Islet precursor cell (in vitro differentiated cells): Measurements from ENCODE around the gene GATB.

Source experiments
- DNase-seq: peaks from one replicate; pipeline ENCODE4 v3.0.0-alpha.2; 2018

Gene GATB

DNA sequence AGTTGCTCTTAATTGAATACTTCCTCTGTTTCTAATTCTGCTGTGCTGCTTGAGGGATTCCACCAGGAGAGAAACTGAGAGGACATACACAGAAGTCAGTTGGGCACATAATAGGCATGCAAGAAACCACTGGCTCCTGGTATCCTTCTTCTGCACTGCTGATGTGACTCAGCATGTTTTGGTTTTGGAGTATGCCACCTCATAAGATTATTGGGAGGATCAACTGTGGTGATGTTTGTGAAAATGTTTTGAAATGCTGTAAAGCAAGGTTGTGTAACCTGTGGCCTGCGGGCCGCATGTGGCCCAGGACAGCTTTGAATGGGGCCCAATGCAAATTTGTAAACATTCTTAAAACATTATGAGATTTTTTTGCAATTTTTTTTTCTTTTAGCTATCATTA lies 119.6 kb downstream of the GATB start:
- DNase-seq: no peak

DNA sequence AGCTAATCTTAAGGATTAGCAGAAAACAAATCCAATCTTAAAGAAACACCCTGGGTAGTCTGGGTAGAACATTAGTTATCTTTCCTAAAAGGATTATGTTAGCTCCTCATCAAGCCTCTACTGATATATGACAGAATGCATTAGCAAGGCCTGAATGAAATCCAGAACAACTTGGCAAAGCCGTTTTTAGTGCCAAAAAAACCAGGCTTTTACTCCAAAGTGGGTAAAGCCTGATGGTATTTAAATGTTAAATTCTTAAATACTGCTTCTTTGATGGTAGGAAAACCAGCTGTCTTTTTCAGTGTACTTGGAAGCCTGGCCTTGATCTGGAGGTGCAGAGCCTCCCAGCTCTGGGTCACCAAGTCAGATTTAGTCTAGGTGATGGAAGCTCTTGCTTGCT lies 120.4 kb downstream of the GATB start:
- DNase-seq: no peak

DNA sequence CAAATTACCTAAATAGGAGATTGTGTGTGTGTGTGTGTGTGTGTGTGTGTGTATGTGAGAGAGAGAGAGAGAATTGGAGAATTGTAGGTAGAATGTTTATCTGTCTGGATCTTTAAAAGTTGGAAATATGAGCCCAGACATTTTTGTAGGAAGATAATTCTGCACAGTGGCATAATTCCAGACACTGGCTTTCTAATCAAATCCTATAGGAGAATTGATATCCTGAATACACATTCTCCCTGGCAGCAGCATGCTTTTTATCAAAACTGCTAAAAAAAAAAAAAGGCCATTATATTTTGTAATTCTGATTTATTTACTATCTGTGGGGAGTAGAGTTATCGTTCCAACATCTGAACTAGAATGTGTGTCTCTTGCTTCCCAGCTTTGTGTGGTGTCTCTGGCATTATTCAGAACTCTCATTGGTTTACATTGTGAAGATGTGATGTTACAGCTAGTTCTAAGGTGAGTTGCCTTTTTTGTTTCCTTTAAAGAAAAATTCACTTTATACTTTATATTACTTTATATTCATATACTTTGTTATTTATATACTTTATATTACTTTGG lies 122.4 kb downstream of the GATB start:
- DNase-seq: no peak

DNA sequence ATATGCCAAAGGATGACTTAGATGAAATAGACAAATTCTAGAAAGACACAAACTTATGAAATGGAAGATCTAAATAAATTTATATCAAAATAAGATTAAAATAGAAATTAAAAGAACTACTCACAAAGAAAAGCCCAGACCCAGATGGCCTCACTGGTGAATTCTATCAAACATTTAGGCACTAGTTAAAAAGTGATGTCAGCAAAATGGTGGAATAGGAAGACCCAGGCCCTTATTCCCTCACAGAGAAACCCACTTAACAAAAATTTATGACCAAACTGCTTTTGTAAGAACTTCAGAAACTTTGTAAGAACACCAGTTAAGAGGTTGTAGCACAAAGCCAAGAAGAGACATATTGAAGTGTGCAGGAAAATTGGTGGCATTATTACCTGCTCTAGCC lies 129.5 kb downstream of the GATB start:
- DNase-seq: no peak

DNA sequence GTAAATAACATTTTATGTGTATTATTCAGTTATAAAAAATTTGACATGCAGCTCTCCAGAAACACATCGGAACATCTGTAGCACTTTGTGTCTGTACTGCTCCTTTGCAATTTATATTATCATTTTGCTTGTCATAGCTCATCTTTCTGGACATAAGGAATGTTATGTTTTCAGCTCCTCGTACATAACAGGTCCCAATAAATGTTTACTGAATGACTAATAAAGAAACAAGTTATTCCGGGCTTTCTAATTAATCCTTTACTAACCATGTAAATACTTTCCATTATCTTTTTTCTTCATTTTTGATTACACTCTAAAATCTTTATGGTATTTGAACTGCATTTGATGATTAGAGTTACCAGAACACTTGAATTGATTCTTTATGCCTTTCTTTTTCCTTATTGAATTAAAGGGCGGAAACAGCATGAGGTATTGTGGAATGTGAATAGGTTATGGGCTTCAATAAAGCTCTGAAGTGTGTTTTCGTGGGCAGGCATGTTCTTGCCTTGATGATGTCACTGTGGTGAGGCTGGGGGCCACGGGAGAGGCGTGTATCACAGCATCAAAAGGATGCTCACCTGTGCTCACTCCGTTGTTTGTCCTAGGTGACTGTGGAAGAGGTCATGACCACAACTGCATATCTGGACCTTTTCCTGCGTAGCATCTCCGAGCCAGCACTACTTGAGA lies 131.6 kb downstream of the GATB start:
- no peak for DNase-seq

DNA sequence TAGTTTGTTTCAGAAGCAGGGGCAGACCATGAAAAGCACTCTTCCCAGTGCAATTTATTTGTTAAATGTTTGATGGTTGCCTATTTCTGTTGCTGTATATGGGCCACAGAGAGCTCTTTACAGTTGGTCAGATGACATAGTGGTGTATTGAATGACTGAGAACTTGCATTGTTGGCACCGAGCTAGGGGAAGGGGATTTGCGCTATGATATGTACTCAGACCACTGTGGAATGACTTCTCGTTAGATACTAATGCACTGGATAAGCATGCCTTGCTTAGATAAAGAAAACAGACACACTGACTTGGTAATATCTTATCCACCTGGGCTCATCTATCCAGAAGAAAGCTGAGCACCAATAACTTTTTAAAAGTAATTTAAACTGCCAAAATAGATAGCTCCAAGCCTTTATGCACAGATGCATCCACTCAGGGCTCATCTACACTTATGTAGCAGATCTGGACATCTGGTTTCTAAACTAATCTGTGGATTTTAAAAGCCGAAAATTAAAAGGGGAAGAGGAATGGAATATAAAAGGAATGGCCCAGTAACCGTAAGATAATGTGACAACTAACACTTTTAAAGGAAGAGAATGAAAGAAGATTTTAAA lies 132.7 kb downstream of the GATB start:
- no peak for DNase-seq

DNA sequence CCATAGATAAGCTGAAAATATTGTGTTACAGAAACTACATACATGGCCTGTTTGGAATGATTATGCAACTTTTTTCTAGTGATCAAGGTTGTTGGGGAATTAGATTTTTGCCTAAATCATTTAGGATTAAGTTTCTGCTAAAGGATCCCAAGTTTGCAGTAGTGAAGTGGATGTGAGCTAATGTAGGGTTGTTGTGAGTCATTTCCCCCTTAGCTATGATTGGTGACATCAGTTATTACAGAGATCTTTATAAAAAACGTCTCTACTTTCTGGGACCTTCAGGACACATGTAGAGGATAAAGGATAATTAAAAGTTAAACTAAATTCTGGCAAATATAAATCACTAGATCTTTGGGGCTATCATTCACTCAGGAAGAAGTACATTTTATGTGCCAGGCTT lies 133.3 kb downstream of the GATB start:
- no peak for DNase-seq

DNA sequence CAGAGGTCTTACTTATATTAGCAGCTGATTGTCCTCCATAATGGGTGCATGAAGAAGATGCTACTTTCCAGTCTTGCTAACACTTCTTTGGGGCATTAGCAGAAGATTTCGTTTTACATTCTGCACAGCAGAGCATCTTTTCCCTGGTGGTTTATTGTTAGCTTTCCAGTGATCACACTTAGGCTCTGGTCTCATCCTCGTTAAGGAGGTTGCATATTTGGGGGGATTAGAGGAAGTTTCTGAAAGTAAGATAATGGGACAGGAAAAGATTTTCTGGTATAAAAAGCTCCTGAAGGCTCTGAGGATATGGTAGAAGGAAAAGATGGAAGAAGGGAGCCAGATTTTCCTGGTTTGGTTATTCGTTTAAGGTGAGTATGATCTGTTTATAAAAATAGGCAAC lies 134.1 kb downstream of the GATB start:
- DNase-seq: no peak

DNA sequence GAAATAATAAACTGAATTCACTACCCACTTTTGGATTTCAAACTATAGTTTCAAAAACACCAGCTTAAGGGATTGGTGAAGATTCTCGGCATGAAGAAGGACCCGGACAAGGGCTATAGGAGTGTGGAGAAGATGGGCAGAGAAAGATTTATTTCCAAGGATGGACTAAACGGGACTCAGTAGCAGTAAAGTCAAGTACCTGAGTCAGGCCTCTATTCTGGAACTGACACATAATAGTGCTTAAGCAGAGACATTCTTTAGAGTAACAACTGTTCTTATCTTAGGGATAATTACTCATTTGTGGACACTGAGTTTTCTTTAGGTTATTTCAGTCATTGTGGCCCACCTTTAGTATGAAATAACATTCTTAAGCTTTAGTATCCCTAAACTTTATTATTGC lies 134.6 kb downstream of the GATB start:
- DNase-seq: no peak

DNA sequence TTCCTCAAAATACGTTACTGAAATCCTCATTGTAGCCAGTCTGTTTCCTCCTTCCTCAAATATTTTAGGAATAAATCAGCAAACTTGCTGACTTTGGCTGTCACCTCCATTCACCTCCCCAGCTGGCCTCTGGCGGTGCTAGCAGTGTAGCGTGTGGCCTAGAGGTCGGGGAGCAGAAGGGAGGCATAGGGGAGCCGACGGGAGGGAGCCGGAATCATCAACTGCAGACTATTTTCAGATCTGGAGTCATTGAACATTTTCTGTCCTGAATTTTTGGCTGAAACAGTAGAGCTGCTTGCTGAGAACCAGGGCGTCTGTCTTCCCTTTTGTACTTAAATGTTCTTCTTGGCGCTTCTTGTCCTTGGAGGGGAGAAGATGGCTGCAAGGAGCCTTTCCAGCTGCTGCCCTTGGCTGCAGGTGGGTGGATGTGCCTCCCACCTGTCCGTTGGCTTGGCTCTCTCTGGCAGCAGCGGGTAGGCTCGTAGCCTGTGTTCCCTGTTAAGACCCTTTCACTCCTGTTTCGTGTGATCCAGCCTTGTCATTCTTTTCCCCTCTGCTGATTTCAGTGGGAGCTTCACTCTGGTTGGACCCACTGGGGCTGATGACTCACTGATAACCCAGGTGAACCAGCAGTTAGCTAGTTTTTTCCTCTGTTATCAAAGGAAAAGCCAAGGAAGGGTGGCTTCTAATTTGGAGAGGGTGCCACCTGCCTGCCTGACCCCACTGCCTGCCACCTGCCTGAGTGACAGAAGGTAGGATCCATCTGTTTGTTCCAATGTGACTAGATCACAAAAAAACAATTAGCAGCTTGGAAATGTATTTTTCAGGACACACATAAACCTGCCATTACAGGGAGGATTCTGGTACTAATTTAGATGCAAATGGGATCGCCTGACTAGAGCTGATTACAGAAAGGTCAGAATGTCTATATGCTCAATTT lies 135.9 kb downstream of the GATB start:
- no peak for DNase-seq
